ENCODE data around the gene GPR180. TPM values are rescaled to one million over a fixed set of nuclear protein-coding genes. Genes with fewer than 3 reads are reported as not detected.

The GPR180 gene
- total and polyA plus RNA-seq, 8 donors, result 1.0 to 3.2 (median 2.3) TPM

DNA sequence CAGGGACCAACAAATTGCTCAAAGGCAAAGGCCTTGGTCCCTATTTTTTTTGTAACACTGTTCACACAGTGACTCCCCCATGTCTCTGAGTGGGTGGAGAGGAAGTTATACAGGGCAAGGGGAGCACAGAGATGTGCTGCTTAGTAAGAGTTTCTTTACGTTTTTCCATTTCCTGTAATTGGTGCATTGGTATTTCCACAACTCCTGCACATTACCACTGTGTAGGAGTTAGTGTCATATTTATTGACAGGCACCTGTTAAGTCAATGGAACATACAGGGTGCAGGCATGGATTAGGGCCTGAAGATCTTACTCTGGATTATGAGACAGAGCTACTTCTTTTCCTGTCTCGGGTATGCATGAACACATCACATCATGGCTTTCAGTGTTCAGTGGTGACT lies 65.5 kb downstream of the GPR180 start:
- no peak for DNase-seq
- TF ChIP-seq, protein P1, sequence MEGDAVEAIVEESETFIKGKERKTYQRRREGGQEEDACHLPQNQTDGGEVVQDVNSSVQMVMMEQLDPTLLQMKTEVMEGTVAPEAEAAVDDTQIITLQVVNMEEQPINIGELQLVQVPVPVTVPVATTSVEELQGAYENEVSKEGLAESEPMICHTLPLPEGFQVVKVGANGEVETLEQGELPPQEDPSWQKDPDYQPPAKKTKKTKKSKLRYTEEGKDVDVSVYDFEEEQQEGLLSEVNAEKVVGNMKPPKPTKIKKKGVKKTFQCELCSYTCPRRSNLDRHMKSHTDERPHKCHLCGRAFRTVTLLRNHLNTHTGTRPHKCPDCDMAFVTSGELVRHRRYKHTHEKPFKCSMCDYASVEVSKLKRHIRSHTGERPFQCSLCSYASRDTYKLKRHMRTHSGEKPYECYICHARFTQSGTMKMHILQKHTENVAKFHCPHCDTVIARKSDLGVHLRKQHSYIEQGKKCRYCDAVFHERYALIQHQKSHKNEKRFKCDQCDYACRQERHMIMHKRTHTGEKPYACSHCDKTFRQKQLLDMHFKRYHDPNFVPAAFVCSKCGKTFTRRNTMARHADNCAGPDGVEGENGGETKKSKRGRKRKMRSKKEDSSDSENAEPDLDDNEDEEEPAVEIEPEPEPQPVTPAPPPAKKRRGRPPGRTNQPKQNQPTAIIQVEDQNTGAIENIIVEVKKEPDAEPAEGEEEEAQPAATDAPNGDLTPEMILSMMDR (IDR thresholded peaks at IDR 0.05), result no peak
- 64 to 79% methylated on average over 2 of the region's 2 CpGs for WGBS, 2 donors
- FAIRE-seq, result no peak
- no peak overlapping the region for H3K4me3 ChIP-seq
- ATAC-seq, result no peak
- no peaks in the 10 kb centered on the region for H3K9me3 ChIP-seq
- H3K27ac ChIP-seq, result no peak overlapping the region
- no peaks in the 10 kb centered on the region for H3K4me1 ChIP-seq
- no peaks in the 10 kb centered on the region for H3K36me3 ChIP-seq
- intact Hi-C loops (cut with DNase I), result no loop called here
- H3K27me3 ChIP-seq, result no peaks in the 10 kb centered on the region

DNA sequence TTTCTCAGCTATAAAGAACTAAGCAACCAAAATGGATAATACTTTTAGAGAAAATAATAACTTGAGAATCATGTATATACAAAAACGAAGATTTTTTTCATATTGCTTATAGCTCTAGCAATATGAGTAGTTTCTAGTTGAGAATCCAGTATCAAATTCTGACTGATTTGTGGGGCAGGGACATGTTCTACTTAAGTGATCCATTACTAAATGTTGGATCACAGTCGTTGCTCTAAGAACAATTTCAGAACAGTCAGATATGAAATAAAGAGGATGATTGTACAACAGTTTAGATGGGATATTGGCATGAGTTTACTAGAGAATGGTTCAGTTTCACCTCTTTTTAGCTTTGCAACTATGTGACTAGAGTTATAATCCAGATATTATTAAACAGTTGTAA lies 70.7 kb downstream of the GPR180 start:
- Histone ChIP-seq H3K27ac (no peak overlapping the region), H3K4me1 (no peaks in the 10 kb centered on the region), H3K36me3 (no peaks in the 10 kb centered on the region), H3K4me3 (no peak overlapping the region), H3K9me3 (no peaks in the 10 kb centered on the region), H3K27me3 (no peaks in the 10 kb centered on the region)
- 55 to 63% methylated on average over 2 of the region's 2 CpGs for WGBS, 2 donors
- no peak for ATAC-seq
- intact Hi-C loops (cut with DNase I), result no loop called here
- no peak for FAIRE-seq
- DNase-seq, result no peak
- TF ChIP-seq, protein P1 (IDR thresholded peaks at IDR 0.05), result no peak

DNA sequence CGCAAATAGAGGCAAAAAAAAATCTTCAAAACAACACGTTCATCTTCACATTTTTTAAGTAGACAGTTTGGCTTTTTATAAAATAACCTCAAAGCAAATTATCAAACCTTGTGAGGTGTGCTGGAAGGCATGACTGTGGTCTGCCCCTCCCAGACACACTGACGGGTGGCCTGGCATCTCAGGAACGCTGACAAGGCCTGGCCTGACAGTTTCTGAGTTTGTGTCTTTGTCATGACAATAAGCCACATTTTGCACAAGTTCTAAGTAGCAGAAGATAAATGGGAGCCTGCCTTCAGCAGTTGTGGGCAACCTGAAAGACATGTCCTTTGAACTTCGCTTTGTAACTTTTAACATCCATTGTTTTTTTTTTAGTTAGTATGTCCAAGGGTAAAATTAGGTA lies 72.2 kb downstream of the GPR180 start:
- TF ChIP-seq, protein P1 (IDR thresholded peaks at IDR 0.05), result no peak
- WGBS, 2 donors, result 50 to 57% methylated on average over 5 of the region's 5 CpGs
- no peak for ATAC-seq
- Histone ChIP-seq H3K36me3 (no peaks in the 10 kb centered on the region), H3K4me3 (no peak overlapping the region), H3K27ac (no peak overlapping the region), H3K4me1 (no peaks in the 10 kb centered on the region), H3K9me3 (no peaks in the 10 kb centered on the region), H3K27me3 (no peaks in the 10 kb centered on the region)
- no peak for FAIRE-seq
- no peak for DNase-seq
- intact Hi-C loops (cut with DNase I), result no loop called here

DNA sequence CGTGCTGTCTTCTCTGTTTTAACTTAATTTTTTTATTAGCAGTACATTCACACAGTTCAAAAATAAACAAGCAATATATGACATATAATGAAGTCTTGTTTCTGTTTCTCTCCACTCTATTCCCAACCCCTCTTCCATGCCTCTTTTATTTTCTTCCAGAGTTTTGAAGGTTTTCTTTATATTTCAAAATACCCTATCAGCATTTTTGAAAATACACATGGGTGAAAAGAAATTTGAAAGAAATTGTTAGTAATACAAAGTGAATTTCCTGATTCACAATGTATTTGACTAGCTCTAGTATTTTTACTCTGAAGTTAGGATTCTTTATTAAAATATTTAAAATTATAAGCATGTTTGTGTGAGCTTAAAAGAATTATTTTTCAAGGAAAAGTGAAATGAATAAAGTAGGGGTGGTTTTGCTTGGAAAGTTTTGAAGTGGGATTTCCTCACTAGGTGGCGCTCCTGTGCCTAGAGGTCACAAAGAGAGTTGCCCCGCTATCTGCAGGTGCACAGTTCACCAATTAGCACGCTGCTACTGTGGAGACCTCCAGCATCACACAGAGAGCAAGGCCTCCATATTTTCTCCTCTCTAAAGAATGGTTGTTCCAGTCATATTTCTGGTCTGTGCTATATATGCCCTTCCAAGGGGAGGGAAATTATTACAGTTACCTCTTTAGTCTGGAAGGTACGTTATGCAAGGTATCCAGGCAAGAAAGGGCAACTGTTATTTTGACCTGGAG lies 73.1 kb downstream of the GPR180 start:
- H3K27me3 ChIP-seq, result no peaks in the 10 kb centered on the region
- no peaks in the 10 kb centered on the region for H3K4me1 ChIP-seq
- no peak overlapping the region for H3K4me3 ChIP-seq
- H3K36me3 ChIP-seq, result no peaks in the 10 kb centered on the region
- 25 to 27% methylated on average over 5 of the region's 5 CpGs for WGBS, 2 donors
- intact Hi-C loops (cut with DNase I), result no loop called here
- DNase-seq (peak in 5 of 6 donors; percentile 13 to 64 (median 42)), ATAC-seq (peak in 3 of 4 donors; percentile 56 to 68 (median 61)), FAIRE-seq (peak; percentile 20)
- no peak overlapping the region for H3K27ac ChIP-seq
- no peaks in the 10 kb centered on the region for H3K9me3 ChIP-seq
- TF ChIP-seq, protein P1 (IDR thresholded peaks at IDR 0.05), result peak in 3 of 4 donors; percentile 42 to 63 (median 55)

DNA sequence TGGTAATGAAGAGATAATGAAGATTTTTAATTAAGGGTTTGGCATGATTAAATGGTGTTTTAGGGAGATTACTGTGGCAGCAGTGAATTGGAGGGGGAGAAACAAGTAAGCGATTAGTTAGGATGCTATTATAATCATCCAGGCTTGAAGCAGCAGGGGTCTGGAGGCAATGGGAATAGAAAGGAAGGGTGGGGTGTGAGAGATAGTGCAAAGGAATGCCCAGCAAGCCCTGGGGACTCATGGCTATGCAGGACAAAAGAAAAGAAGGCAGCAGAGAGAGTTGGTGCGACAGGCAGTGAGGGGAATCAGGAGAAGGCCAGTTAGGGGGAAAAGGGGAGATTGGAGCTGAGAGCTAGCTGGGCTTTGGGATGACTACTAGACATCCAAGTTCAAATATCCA lies 76.1 kb downstream of the GPR180 start:
- TF ChIP-seq, protein P1 (IDR thresholded peaks at IDR 0.05), result no peak
- DNase-seq (no peak), ATAC-seq (no peak), FAIRE-seq (no peak)
- no peak overlapping the region for H3K4me3 ChIP-seq
- H3K27ac ChIP-seq, result no peak overlapping the region
- no peaks in the 10 kb centered on the region for H3K4me1 ChIP-seq
- H3K36me3 ChIP-seq, result no peaks in the 10 kb centered on the region
- H3K27me3 ChIP-seq, result no peaks in the 10 kb centered on the region
- WGBS, 2 donors, result 72 to 76% methylated on average over 2 of the region's 2 CpGs
- intact Hi-C loops (cut with DNase I), result no loop called here
- H3K9me3 ChIP-seq, result no peaks in the 10 kb centered on the region
